Kidney glomerular epithelial cell (primary cell): ENCODE results near the gene TCF12.

ENCODE experiments used
- DNase-seq: peaks from one replicate; lab custom pipeline; 2025; lab: John Stamatoyannopoulos, UW

The TCF12 gene

DNA sequence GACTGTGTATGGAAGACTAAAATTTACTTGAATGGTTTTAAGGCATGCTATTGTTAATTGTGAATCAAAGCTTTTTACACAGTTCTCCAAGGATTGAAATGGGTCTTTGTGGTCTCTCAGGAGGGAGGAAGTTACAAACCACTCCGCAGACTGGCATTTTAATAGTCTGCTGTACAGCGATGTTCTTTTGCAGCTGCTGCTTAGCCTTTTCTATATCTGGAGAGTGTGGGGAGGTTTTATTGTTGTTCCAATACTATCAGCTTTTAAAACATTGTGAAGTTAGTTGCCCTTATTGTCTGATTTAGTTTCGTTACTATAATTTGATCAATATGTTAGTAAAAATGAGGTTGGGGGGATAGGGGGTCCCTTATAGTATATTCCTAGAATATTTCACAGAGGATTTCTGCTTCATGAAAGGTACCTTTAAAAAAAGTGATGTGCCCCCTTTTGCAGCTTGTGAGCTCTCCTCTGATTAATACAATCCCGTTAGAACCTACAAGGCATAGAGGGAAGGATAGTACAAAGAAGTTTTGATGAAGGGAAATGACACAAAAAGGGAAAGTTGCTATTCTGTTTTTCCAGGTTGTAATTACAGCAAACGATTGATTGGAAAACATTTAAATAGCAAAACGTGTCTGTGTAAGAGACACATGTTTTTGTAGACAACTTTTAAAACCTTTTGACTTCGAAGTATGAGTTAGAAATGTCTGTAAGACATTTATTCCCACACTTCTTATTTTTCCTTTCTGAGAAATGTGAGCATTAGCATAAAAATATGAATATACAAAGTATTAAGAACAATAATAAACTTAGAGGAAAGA is 299.5 kb downstream of the TCF12 start:
- DNase-seq = peak; percentile 9

DNA sequence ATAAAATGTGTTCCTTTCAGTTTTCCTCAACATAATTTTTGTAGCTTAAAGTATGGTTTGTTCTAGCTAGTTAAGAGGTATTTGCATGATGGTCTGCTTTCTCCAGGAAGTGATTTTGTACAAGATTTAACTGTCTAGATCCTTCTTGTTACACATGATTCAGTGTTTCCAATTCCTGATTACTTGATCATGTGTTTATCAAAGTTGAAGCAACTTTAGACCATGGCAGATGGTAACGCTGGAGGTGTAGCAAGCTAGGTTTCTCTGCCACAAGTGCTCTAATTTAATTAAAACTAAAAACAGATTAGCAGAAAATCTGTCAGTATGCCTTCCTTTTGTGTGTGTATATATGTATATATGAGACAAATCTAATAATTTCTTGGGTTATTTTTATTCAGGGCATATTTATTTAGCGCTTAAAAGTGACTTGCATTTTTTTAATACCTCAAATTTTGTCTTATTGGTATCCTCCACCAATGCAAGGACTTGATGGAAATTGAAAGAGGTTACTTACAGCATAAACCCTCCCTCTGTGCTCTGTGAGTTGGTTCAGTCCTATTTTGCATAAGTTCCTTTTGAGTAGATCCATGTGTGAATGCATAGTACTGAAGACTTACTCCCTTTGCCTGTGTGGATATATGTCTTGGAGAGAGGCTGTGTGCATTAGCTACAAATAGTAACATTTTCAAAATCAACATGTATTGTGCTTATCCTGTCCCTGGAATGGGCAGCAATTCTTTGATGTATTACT is 300.6 kb downstream of the TCF12 start:
- no peak for DNase-seq

DNA sequence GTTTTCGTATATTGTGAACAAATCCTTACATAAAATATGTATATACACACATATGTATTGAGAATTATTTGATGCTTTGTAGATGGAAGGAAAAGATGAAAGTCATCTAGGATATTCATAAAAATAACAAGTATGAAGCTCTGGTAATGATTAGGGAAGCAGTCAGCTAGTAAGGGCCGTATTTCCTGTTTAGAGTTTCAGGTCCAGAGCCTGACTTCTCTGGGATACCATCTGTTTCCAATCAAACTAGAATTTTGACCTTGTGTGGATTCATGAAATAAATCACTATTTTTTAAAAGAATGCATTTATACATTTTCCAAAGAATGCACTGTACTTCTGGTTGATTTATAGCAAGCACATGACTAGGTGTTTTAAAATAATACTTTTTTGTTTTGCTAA is 301.8 kb downstream of the TCF12 start:
- no peak for DNase-seq

DNA sequence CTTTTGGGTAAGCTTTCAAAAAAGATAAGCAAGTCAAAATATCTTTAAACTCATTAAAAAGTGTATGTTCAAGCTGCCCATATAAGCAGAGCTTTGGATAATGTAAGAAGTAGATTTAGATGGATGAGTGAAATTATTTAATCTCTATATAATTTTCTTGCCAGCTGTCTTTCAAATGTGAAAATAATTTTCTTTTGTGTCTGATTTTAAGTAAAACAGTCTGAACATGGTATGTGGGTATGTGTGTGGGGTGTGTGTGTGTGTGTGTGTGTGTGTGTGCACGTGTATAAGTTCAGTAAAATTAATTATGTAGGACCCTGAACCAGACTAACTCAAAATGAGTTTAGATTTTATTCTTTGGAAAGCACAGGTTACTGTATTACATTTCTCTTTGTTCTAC is 302.7 kb downstream of the TCF12 start:
- no peak for DNase-seq

DNA sequence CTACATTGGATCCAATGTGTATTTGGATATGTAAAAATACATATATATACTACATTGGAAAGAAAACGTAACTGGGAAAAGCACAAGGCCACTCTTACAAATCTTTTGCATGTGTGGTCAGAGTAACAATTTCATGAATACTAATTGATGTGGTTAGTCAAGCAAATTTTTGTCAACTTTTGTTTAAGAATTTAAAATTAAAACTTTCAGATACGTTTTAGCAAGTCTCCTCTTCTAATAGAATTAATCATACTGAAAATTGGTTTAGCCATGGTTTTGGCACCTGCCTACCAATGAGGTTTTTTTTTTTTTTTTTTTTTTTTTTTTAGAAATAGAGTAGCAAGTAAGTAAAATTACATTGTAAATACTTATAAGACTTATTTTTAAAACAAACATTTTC is 304.9 kb downstream of the TCF12 start:
- no peak for DNase-seq

DNA sequence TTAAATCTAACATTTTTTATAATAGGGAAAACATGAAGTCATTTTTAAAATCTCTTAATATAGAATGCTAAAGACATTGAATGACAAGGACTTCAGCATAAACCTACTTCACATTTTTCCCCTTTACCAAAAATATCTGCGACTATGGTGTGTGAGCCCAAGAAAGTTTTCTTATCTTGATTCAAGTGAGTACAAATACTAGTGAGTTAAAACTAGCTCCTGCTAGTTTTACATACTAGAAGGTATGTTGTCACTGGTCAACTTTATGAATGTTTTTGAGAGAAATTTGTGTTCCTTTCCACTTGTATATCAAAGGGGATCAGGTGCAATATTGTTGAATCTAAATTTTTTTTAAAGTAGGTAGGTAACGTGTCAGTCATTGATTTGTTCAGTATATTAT is 305.4 kb downstream of the TCF12 start:
- no peak for DNase-seq

DNA sequence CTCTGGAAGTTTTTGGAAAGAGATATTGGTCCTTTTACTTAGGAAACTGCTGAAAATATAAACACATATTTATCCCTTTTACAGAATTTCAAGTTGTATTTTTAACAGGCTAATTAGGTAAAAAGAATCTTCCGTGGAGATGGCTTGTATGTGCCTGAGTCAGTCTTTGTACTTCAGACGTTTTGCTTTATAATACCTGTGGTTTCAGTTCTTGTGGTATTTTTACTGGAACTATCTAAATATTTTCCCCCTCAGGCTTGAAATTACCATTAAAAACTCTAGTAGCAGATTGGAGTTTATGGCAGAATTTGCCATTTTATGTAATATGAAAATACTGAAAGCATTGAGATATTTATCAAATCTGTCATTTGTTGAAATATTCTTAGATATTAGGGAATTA is 306.2 kb downstream of the TCF12 start:
- peak; percentile 37 for DNase-seq

DNA sequence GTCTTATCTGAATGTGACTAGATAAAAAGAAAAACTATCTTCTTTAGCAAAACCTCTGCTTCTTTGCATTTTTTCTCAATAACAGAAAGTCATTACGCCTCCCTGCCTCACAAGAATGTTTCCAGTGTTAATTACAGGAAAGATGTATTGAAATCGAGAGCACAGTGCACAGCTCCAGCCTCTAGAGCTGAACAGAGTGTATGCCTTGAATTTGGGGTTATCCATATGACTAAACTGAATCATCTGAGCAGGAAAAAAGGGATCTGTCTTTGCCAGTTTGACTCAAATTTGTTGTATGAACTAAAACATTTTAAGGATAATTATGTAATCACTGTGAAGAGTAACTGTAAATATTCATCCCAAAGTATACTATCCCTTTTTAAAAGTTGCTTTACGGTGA is 308.7 kb downstream of the TCF12 start:
- no peak for DNase-seq

DNA sequence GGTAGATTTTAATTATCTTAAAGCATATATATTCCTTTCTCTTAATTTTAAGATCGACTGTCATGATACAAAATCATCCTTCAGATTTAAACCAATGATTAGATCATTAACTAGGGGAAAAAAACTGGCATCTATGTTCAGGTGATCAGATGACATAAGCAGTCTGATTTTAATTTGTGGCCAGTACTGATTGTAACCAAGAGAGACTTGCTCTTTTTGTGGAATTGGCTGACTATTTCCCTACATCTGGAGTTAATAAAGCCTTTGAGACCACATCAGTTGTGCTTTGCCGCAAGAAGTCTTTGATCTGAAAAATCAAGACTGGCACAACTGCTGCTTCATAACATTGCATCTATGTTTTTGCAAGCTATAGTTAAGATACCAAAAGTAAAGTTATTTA is 309.5 kb downstream of the TCF12 start:
- no peak for DNase-seq

DNA sequence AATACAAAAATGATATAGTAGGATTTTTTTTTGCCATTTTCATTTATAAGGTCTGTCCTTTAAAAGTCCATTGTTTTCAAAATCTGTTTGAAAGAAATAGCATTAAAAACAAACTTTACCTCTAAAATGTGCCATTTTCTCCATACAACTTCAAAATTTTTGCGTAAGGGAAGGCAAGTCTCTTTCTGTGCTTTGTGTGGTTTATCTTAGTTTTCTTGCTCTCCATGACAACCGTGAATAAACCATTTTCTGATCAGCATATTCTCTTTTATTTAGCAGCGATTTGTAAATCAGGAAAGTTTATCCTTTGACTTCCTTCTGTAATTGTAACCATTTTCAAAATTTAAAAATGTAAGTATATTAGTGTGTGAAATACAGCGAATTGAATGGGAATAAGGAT is 310.0 kb downstream of the TCF12 start:
- no peak for DNase-seq

DNA sequence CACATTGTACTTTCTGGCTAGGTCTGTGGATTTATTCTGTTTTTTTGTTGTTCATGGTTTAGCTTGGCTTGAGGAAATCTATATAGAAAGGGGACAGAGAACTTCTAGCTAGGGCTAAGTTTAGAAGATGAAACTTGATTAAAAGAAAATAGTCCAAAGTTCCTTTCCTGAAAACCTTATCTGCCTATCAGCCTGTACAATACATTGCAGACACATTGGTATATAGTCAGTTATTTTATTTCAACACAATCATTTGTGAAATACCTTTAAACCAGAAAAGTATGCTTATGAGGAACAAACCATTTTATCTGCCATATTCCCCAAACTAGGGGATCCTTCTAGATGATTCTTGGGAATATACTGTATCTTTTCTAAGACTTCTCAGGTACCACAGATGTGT is 310.6 kb downstream of the TCF12 start:
- no peak for DNase-seq

DNA sequence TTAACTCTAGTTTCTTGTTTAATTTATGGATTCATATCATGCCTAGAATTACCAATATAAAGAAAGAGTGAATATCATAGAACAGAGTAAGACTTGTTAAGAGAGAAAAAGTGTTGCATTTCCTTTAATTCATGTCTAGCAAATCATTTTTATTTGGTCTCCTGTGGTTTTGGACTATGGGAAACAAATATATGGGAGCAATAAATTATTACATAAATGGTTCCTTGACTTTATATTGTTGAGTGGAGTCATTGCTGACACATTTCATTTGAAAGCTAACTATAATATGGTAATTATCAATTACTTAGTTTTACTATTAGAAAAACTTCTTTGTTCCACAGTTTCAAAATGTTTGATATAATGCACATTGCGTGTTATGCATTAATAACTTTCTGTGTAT is 313.1 kb downstream of the TCF12 start:
- DNase-seq = no peak

DNA sequence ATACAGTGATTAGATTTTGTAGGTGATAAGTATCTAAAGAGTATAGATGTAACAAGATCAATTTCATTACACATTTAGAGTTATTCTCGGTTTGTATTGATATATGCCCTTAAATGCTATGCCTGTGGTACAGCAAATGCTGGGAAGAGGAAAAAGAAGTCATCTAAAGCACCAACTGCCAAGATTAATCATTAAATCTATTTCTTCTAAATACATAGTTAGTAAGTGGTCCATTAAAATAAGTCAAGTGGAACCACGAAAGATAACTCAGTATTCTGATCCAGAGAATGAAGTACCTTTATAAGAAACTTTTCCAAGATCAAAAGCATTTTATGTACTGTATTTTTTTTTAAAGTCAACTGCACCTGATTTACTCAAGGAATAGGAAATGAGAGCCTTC is 315.7 kb downstream of the TCF12 start:
- peak; percentile 43 for DNase-seq

DNA sequence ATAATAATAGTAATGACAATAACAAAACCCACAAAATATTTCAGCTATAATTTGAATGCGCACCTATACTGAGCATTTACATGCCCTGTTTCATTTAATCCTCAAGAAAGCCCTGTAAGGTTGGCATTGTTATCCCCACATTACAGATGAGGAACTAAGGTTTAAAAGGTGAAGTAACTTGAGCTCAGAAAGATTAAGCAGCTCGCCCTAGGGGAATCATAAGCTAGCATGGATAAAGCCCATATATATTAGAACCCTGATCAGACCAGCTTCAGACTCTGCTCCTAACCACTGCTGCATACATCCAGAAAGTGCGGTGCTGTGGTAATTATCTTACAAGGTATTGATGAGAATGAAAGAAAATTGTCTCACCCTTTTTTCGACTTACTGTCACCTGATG is 316.7 kb downstream of the TCF12 start:
- no peak for DNase-seq

DNA sequence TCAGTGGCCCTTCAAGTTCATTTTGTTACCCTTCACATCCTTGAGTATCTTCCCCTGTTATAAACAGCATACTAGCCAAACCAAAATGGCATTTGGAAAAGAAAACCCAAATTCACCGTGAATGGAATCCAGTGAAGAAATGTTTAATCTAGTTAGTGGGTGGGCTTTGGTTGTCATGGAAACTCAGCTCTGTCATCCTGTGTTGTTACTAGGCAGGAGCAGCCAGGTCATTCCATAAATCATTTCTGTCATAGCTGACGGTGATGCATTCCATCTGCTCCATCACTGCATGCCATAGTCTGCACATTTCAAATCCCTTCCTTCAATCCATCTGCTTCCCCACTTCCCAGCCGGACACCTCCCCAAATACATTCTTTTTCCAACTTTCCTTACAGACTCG is 317.4 kb downstream of the TCF12 start:
- DNase-seq = peak; percentile 84

DNA sequence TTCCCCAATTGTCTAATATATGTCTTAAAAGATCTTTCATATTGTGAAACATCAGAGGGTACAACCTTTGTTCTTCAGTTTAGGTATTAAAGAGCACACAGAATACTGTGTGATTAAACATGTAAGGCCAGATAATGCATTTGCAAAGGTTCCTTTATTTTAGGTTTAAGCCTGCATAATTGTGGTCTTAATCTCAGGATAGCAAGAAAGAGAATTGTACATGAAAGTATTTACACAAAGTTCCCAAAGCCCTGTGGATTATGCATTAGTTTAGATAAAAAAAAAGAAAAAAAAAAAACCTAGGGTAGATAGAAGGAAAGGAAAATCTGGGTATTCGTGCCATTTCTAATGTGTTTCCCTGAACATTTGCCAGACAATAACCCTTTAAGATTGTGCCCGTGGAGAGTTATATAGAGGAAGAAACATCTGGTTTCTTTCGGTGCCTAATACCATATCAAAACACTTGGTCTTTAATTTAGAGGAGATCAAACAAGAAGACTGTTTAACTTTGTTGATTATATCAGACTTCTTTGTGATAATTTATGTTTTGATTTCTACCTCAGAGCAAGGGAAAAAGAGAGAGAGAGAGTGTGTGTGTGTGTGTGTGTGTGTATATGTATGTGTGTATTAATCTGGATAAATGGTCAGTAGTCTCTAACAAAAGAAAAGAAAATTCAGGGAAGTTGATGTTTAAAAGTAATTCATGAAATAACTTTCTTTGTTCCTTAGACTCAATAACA is 318.3 kb downstream of the TCF12 start:
- no peak for DNase-seq

DNA sequence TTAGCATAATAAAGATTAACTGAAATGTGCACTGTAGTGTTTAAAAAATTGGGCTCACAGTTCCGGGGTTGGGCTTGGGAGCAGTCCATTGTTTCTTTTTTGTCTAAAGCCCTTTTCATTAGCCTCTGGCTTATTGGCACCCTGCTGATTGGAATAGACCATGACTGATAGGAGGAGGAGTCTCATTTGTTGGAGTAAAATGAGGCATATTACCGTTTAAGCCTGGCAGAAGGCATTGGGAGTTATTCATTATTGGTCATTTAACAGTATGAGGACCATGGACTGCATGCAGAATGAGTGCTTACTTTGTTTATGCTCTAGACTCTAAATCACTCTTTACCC is 318.8 kb downstream of the TCF12 start:
- no peak for DNase-seq

DNA sequence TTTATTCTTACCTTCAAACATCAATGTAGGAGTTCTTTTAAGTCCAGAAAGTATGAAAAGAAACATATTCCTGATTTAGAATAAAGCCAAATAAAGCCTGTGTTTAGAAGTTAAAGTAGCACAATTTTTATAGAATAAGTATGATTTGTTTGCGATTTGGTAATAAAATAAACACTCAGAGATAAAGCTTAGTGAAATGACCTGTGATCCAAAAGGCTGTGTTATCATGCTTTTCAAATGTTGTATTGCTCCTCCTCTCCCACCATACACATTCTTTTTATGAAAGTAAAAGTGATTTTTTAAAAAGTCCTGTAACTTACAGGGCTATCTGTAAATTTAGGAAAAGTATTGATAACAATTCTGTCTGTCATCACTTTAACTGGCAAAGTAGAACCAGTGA is 319.2 kb downstream of the TCF12 start:
- no peak for DNase-seq

DNA sequence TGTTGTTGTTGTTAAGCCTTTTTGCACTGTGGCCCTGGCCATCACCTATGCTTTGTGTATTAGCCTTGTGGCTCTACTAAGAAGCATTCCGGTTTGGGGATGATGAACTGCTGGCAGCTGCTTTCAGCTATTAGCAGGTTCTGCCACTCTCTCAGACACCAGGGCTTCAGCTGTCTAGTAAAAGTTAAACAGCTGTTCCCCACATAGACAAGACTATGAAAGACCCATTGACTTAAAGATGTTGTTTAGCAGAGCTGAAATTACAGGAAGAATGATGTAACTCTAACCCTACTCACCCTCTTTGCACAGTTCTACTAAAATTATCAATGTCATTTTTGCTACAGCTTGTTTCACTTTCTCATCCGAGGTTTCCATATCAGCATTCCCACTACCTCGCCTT is 326.7 kb downstream of the TCF12 start:
- DNase-seq = no peak

DNA sequence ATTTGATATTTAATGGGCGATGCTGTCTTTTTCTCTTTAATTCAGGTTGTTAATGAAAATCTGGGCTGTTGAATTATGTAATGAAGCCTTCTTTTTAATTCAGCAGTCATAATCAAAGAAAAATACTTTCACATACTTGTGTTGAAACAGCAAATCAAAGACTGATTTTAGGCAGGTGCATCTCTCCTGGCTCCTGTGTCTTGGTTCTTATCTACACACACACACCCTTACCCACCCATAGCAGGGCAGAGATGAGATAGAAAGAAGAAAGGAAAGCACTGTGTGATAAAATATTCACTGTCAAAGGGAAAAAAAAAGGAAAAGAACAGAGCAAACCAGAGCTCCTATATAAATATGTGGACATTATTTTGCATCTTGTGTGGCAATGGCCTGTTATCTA is 327.3 kb downstream of the TCF12 start:
- DNase-seq = no peak

DNA sequence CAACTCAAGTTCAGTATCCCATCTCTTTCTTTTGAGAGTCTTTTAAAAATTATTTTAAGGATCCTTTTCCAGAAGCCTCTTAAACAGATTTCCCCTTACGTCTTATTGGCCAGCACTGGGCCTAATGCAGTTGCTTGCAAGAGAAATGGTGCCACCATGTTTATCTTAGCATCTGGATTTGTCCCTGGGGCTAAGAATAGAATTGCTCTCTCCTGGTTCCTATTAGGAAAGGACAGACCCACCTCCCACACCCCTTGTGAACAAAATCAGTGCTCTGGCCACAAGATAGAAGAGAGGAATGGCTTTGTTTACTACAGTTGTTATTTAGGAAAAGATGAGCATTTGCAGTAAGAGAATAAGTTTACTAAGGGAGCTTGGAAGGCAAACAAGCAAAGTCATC is 329.6 kb downstream of the TCF12 start:
- no peak for DNase-seq

DNA sequence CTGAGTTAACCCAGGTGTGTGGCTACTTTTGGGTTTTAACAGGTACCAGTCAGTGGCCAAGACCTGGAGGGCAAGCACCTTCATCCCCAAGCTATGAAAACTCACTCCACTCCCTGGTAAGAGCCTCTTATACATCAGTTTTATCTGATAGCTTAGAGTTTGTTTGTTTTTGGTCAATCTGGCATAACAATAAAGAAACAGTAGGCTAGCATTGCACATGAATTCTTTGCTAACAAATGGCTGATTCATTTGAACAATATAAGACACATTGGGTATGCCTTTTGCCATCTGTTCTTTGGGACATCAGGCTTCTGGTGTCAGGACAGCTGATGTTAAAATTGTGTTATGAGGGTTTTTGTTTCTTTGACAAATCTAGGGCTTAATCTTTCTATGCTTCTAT is 332.9 kb downstream of the TCF12 start:
- no peak for DNase-seq

DNA sequence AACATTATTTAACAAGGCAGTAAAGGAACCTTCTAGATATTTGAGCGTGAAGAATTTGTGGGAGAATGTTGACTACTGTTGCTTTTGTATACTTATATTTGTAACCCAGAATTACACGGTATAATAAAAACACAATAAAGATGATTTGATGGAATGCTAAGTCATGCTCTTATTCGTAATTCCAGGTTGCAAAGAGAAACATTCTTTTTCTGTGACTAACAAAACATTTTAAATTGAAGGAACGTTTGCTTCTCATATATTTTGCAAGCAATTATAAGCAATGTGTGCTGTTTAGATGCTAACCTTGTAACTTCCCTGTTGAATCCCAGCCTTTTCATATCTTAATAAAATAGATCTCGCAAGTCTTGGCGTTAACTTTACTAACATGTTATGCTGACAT is 333.5 kb downstream of the TCF12 start:
- DNase-seq = peak; percentile 37
